ENCODE results near the gene SLC44A3. TPM values are rescaled to one million over a fixed set of nuclear protein-coding genes. Genes with fewer than 3 reads are reported as not detected.

SLC44A3 gene
- total and polyA plus RNA-seq, 9 of the 15 experiments (the other 6 are each of a cell fraction or from before 2014, with no cell fraction given): not detected

DNA sequence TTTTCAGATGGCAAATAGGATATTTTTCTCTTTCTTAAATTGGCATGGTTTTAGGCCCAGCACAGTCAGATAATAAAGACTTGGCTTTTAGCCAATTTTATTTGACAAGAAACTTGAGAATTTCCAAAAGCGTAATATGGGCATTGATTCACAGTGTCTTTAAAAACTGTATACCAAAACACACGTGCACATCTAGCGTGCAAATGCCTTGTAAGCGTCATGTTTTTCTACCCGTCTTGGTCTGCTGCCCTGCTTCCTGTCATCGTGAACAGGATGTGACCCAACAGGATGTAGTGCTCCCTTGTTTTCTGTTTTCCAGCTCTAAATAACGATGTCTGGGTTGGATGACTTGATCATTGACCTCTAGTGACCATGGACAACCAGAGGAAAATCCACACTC lies 24.7 kb upstream of the SLC44A3 start:
- Histone ChIP-seq H3K4me1 (replicated peaks in 1 of 2; ENCODE audit: control insufficient read depth in 2 of 2, insufficient read depth in 2 of 2, low read length in 2 of 2) (no peaks in the 10 kb centered on the region), H3K79me2 (ENCODE audit: control insufficient read depth, insufficient read depth, low read length) (no peaks in the 10 kb centered on the region), H3K27me3 (ENCODE audit: control insufficient read depth in 2 of 2, insufficient read depth in 2 of 2, low read length in 2 of 2) (no peaks in the 10 kb centered on the region; a peak in 1 of 5 replicates), H3K36me3 (ENCODE audit: control insufficient read depth, insufficient read depth, low read length) (no peaks in the 10 kb centered on the region), H3K4me3 (no peak overlapping the region), H4K20me1 (replicated peaks; ENCODE audit: control insufficient read depth, insufficient read depth, low read length) (no peaks in the 10 kb centered on the region), H2AFZ (ENCODE audit: low read depth, low read length) (no peak overlapping the region), H3K9me3 (replicated peaks; ENCODE audit: control insufficient read depth, insufficient read depth, low read depth, low read length) (no peaks in the 10 kb centered on the region), H3K9ac (ENCODE audit: insufficient read depth in 1 of 2, low read depth in 2 of 2, low read length in 2 of 2) (no peak overlapping the region), H3K4me2 (ENCODE audit: insufficient read depth, low read length) (no peak overlapping the region), H3K27ac (ENCODE audit: extremely low read depth, low read depth, low read length) (no peak overlapping the region), H3K9me1 (ENCODE audit: control insufficient read depth, insufficient read depth, low read length) (no peaks in the 10 kb centered on the region)
- FAIRE-seq (no peak), DNase-seq (ENCODE audit: extremely low read depth in 1 of 4, low spot score in 3 of 4) (no peak), ATAC-seq (no peak)
- in situ Hi-C loops (cut with MboI): no loop called here
- POLR2A ChIA-PET: interaction anchor here (0.6 kb wide), 1 partner anchor 9 kb away, joined by 3 read pairs; no protein-coding TSS in a partner anchor
- intact Hi-C loops (cut with micrococcal nuclease): no loop called here
- CTCF ChIA-PET (ENCODE audit: low intra/inter-chr PET ratio): no interaction called here
- no peak for TF ChIP-seq SMARCB1 (IDR thresholded peaks at IDR 0.05; ENCODE audit: insufficient read length, low read depth)
- peak; percentile 81 for TF ChIP-seq NFIC (IDR thresholded peaks at IDR 0.05)
- no peak for TF ChIP-seq HNRNPUL1 (IDR thresholded peaks at IDR 0.05; ENCODE audit: low read length)
- TF ChIP-seq GABPA (tag; conservative IDR thresholded peaks at IDR 0.05; ENCODE audit: low read depth): peak; percentile 69
- TF ChIP-seq ZNF146 (CRISPR knock-in tag; IDR thresholded peaks at IDR 0.05; ENCODE audit: unreplicated experiment): no peak
- peak; percentile 56 for TF ChIP-seq NFIX (CRISPR knock-in tag; IDR thresholded peaks at IDR 0.05; ENCODE audit: low read depth)
- 1% methylated on average over 7 of the region's 7 CpGs for WGBS (ENCODE audit: insufficient coverage, low coverage, missing lambda C conversion rate)
- BruUV-seq (replicated peaks): no TSS peak

DNA sequence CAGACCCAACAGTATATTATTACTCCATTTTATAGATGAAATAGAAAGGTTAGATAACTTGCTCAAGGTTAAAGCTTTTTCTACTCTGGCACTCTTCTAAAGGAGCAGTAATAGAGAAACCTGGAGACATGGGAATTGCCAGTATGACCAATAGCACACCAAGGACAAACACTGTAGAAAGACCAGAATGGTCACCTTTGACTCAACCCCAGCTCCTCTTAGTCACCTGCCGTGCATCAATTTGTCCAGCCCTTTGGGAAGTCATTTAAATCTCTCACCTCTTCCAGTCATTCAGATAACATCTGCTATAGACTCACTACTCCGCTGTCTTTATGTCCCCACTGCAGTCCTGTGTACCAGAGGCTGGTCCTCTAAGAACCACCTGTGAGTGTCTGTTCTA lies 23.9 kb upstream of the SLC44A3 start:
- Histone ChIP-seq H3K4me2 (ENCODE audit: insufficient read depth, low read length) (no peak overlapping the region), H2AFZ (ENCODE audit: low read depth, low read length) (no peak overlapping the region), H4K20me1 (replicated peaks; ENCODE audit: control insufficient read depth, insufficient read depth, low read length) (no peaks in the 10 kb centered on the region), H3K4me3 (no peak overlapping the region), H3K27ac (ENCODE audit: extremely low read depth, low read depth, low read length) (no peak overlapping the region), H3K4me1 (replicated peaks in 1 of 2; ENCODE audit: control insufficient read depth in 2 of 2, insufficient read depth in 2 of 2, low read length in 2 of 2) (no peaks in the 10 kb centered on the region), H3K9ac (ENCODE audit: insufficient read depth in 1 of 2, low read depth in 2 of 2, low read length in 2 of 2) (no peak overlapping the region), H3K27me3 (ENCODE audit: control insufficient read depth in 2 of 2, insufficient read depth in 2 of 2, low read length in 2 of 2) (no peaks in the 10 kb centered on the region; a peak in 1 of 5 replicates), H3K79me2 (ENCODE audit: control insufficient read depth, insufficient read depth, low read length) (no peaks in the 10 kb centered on the region), H3K9me3 (replicated peaks; ENCODE audit: control insufficient read depth, insufficient read depth, low read depth, low read length) (no peaks in the 10 kb centered on the region), H3K36me3 (ENCODE audit: control insufficient read depth, insufficient read depth, low read length) (no peaks in the 10 kb centered on the region), H3K9me1 (ENCODE audit: control insufficient read depth, insufficient read depth, low read length) (no peaks in the 10 kb centered on the region)
- POLR2A ChIA-PET: no interaction called here
- BruUV-seq (replicated peaks): no TSS peak
- in situ Hi-C loops (cut with MboI) (no loop called here), intact Hi-C loops (cut with micrococcal nuclease) (no loop called here)
- no peak for DNase-seq (ENCODE audit: extremely low read depth in 1 of 4, low spot score in 3 of 4)
- CTCF ChIA-PET (ENCODE audit: low intra/inter-chr PET ratio): no interaction called here
- ATAC-seq: no peak
- no peak for FAIRE-seq
- WGBS (ENCODE audit: insufficient coverage, low coverage, missing lambda C conversion rate): 0% methylated on average over 2 of the region's 2 CpGs
- TF ChIP-seq PHF21A (IDR thresholded peaks at IDR 0.05; ENCODE audit: borderline replicate concordance, low read depth): no peak
- TF ChIP-seq ATF7 (IDR thresholded peaks at IDR 0.05): no peak
- TF ChIP-seq SAFB2 (IDR thresholded peaks at IDR 0.05; ENCODE audit: borderline replicate concordance, low read depth, low read length, severe bottlenecking): no peak
- TF ChIP-seq RCOR1 (IDR thresholded peaks at IDR 0.05; ENCODE audit: borderline replicate concordance in 1 of 2, low read depth in 2 of 2, low read length in 2 of 2): no peak
- no peak for TF ChIP-seq KLF13 (tag; IDR thresholded peaks at IDR 0.05; ENCODE audit: borderline replicate concordance, low read depth)
- TF ChIP-seq, protein P1, sequence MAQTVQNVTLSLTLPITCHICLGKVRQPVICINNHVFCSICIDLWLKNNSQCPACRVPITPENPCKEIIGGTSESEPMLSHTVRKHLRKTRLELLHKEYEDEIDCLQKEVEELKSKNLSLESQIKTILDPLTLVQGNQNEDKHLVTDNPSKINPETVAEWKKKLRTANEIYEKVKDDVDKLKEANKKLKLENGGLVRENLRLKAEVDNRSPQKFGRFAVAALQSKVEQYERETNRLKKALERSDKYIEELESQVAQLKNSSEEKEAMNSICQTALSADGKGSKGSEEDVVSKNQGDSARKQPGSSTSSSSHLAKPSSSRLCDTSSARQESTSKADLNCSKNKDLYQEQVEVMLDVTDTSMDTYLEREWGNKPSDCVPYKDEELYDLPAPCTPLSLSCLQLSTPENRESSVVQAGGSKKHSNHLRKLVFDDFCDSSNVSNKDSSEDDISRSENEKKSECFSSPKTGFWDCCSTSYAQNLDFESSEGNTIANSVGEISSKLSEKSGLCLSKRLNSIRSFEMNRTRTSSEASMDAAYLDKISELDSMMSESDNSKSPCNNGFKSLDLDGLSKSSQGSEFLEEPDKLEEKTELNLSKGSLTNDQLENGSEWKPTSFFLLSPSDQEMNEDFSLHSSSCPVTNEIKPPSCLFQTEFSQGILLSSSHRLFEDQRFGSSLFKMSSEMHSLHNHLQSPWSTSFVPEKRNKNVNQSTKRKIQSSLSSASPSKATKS (CRISPR knock-in tag; IDR thresholded peaks at IDR 0.05): no peak
- TF ChIP-seq THRAP3 (IDR thresholded peaks at IDR 0.05; ENCODE audit: borderline replicate concordance): no peak
- TF ChIP-seq, protein P2, sequence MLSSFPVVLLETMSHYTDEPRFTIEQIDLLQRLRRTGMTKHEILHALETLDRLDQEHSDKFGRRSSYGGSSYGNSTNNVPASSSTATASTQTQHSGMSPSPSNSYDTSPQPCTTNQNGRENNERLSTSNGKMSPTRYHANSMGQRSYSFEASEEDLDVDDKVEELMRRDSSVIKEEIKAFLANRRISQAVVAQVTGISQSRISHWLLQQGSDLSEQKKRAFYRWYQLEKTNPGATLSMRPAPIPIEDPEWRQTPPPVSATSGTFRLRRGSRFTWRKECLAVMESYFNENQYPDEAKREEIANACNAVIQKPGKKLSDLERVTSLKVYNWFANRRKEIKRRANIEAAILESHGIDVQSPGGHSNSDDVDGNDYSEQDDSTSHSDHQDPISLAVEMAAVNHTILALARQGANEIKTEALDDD (IDR thresholded peaks at IDR 0.05): no peak
- no peak for TF ChIP-seq GATAD2A (IDR thresholded peaks at IDR 0.05)
- TF ChIP-seq MECOM (CRISPR knock-in tag; IDR thresholded peaks at IDR 0.05): no peak

Data from K562 (cell line).